Brain pericyte (primary cell): ENCODE data around the gene PPP2CA.

Source experiments
- DNase-seq: peaks from one replicate; pipeline ENCODE4 v3.0.0-alpha.2; 2012; ENCODE audit warnings: low read depth, low spot score

The PPP2CA gene

GRCh38 chr5:134148986-134149539, 76.8 kb downstream of the PPP2CA start:
- DNase-seq, result no peak

DNA sequence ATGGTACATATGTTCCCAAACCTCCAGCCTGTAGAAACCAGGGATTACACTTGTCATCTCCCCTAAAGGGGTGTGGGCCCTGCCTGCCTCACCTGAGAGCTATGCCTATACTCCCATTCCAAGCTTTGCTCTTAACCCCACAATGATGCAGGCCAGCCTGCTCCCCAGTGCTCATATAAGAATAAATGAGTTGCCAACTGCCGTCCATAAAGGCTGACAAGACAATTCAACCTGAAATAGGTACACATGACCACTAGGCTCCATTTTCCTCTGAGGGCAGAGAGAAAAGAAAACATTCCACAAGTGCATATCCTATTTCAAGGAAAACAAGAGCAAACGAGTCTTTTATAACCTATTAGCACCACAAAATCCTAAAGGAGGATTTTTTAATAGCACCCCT, 77.6 kb downstream of the PPP2CA start:
- no peak for DNase-seq

DNA sequence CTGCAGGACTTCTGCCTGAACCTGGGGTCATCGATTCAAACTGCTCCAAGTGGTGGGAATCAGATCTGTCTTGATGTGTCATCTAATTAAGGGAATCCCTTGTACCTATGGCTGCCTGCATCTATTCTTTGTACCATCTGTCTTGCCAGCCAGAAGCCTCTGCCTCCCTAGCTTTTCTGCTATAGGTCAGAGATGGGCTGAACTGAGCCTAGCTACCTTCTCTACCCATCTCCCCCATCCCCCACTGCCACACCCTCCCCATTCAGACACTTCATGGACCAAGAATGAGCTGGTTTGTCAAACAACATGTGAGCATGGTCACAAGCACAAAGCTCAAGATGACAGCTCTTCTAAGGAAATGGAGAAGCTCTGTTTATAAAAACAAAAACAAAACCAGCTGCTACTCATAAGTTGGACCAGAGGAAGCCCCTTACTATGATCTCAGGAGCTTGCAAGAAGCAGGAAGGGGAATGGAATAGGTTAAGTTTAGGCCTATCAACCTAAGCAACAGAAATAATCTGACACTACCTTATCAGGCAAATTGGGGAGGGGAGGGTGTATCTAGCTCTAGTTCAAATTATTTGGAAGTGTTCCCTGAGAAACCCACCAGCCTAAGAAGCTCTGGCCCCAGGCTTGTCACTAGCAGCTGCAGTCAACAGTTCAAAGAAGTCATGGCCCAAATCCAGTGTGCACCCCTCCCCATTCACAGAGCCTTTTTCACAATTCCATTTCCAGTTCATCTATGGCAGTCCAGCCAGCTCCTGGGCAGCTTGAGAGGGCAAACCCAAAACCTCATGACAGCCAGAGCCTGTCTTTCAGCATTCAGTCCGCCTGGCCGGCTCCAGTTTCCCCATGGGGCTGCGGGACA, 79.0 kb downstream of the PPP2CA start:
- no peak for DNase-seq

- DNase-seq, result no peak
These were observed 79.9 kb downstream of the PPP2CA start for GRCh38 chr5:134145779-134146581.

- no peak for DNase-seq
These were observed 80.7 kb downstream of the PPP2CA start for GRCh38 chr5:134145041-134145757.
